GM19238 (cell line): ENCODE data around the gene LHPP.
"Not testable (repeated sequence)": the region's sequence is repeated elsewhere in the genome, so short reads cannot be mapped to it uniquely, and the experiment has no call there.

Source experiments
- DNase-seq: peaks from one replicate; pipeline ENCODE4 v3.0.0; 2011; ENCODE audit warnings: low spot score; ENCODE audit not compliant: insufficient read length

The LHPP gene

GRCh38 chr10:124604214-124605000, 142.8 kb downstream of the LHPP start:
- DNase-seq: no peak

DNA sequence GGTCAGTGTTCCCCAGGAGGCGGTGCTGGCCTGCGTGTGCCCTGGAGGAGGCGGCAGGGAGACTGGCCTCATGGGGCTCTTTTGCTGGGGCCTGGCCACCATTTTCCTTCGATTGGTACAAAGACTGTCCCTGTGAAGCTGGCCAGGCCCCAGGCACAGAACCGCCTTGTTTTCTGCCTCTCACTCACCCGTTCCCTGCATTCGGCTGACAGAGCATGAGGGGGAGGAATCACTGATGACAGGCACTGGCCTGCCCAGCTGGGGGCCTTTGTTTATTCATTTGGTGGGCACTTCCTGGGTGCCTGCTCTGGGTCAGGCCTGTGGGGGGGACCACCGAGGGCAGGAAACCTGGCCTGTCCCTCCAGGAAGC, 143.4 kb downstream of the LHPP start:
- DNase-seq: no peak

GRCh38 chr10:124605481-124605855, 143.8 kb downstream of the LHPP start:
- no peak for DNase-seq

GRCh38 chr10:124605856-124606812, 144.5 kb downstream of the LHPP start:
- no peak for DNase-seq

DNA sequence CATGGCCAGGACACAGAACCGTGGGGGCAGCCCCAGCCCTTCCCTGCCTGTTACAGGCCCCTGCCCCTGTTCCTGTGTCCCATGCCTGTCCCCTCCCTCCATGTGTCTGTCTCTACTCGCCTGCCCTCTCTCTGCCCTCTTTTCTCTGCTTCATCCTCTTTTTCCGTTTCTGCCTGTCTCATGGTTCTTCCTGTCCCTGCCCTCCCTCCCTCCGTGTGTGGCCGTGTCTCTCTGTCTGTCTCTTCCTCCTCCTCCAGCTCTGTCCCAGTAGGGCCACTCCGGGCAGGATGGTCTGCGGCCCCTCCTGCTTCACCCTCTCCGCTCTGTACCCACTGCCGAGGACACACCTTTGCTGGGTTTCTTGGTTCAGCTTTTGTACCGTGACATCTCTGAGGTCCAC, 145.2 kb downstream of the LHPP start:
- DNase-seq: no peak

GRCh38 chr10:124607693-124608092, 146.1 kb downstream of the LHPP start:
- no peak for DNase-seq

GRCh38 chr10:124608093-124608721, 146.6 kb downstream of the LHPP start:
- no peak for DNase-seq

DNA sequence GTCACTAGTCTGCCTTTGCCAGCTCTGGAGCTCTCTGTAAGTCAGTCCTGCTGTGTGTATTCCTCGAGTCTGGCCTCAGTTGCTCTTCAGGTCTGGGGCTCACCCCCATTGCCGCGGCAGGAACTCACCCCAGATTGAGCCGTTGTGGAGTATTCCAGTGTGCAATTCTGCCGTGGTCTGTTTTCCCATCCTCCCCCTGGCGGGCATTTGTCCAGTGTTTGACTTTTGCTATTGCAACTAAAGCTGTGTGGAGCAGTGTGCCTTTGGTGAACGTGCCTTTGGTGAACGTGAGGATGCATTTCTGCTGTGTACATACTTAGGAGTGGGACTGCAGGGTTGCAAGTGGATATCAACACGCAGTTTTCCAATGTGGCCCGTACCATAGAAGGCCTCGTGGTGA, 148.1 kb downstream of the LHPP start:
- DNase-seq: no peak

DNA sequence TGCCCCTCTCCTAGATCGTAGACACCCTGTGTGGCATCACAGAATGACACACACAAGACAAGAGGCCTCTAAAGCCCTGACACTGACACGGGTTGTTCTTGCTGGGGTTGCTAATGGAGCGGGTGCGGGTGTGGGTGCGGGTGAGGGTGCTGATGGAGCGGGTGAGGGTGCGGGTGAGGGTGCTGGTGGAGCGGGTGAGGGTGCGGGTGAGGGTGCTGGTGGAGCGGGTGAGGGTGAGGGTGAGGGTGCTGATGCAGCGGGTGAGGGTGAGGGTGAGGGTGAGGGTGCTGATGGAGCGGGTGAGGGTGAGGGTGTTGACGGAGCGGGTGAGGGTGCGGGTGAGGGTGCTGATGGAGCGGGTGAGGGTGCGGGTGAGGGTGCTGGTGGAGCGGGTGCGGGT, 148.6 kb downstream of the LHPP start:
- DNase-seq: not testable (repeated sequence)

DNA sequence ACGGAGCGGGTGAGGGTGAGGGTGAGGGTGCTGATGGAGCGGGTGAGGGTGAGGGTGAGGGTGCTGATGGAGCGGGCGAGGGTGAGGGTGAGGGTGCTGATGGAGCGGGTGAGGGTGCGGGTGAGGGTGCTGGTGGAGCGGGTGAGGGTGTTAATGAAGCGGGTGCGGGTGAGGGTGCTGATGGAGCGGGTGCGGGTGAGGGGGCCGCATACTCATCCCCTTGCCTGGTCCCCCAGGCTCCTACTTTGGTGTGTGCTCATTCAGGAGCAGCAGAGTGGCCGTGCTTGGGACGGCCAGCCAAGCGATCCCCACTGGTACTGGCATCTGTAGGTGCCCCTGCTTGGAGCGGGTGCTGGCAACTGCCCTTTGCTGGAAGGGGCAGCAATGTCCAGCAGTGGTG, 149.2 kb downstream of the LHPP start:
- not testable (repeated sequence) for DNase-seq

DNA sequence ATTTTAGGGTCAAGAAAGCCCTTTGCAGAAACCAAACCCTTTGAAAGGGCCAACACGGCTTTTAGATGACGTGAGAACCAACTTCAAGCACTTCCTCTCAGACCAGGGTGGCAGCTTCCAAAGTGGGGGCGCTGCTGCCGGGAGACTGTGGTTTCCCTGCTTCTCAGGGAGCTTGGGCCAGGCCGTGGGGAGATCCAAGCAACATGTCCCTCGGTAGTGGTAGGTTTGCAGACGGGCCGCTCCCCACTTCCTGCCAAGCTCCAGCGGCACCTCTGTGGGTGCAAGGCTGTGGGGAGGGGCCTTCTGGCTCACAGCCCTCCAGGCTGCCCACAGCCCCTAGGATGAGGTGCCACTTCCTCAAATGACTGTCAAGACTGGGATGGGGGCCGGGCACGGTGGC, 150.1 kb downstream of the LHPP start:
- no peak for DNase-seq

GRCh38 chr10:124612611-124613498, 151.2 kb downstream of the LHPP start:
- no peak for DNase-seq

DNA sequence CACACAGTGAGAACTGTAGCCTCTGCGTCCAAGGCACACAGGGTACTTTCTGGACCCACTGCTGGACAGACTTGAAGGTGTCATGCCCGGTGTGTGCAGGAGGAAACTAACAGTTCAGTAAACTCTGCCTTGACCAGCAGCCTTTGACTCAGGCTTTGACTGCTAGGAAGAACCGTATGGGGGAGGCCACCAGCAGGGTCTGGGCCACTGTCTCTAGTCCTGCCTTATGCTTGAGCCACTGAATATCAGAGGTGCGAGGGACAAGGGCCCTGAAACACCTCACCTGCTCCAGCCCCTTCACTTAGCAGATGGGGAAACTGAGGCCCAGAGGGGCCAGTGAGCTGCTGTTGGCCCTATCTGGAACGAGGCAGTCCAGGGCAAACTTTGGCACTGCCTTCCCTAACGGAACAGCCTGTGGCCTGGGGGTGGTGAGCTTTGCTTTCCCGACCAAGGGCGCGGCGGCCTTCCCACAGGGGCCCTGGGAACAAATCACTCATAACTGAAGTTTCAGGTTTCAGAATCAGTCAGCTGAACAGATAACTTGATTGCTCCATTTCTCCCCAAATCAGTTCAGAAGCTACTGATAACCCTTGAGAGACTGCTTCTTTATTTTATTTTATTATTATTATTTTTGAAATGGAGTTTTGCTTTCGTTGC, 152.5 kb downstream of the LHPP start:
- no peak for DNase-seq

- no peak for DNase-seq
Observed at GRCh38 chr10:124615259-124615658, 153.6 kb downstream of the LHPP start.

GRCh38 chr10:124616040-124616835, 154.6 kb downstream of the LHPP start:
- no peak for DNase-seq

GRCh38 chr10:124616836-124617130, 155.2 kb downstream of the LHPP start:
- no peak for DNase-seq

- no peak for DNase-seq
Observed at GRCh38 chr10:124618470-124619073, 156.9 kb downstream of the LHPP start.

- no peak for DNase-seq
Observed at GRCh38 chr10:124619195-124619594, 157.6 kb downstream of the LHPP start.

DNA sequence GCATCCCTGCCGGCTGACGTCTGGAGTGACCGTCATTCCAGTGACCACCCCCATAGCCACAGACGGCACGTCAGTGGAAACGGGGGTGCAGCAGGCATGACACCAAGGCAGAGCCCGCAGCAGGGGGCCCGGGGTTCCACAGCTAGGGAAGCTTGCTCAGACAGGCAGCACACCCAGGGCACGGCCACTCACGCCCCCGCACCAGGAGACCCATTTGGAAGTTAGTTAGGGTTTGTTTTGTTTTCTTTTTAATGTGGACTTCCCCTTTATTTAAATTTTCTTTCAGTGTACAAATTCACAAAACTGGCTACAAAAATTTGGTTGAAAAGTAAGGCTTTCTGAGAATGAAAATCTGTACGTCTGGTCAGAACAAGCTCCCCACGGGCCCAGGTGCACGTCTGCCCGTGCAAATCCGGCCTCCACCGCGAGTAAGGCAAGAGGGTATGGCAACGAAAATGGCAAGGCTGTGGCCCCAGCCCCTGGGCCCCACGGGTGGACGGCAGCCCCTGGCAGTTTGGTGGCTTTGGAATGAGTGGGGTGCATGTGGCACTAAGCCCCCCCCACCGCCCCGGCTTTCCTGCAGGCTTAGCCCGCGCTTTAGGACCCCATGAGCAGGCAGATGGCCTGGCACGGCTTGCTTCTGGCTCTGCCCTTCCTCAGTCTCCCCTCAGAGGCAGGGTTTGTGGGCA, 158.3 kb downstream of the LHPP start:
- DNase-seq: no peak
